DMS53 treated with DMSO at 0.1 percent for 48 hours (cell line): ENCODE results near the gene LCE1A.

Source experiments
- DNase-seq: peaks from one replicate; lab custom pipeline; 2025; ENCODE audit not compliant: unreplicated experiment; lab: John Stamatoyannopoulos, UW

The LCE1A gene

GRCh38 chr1:152869808-152870419 is 42.6 kb downstream of the LCE1A start:
- peak; percentile 41 for DNase-seq

- no peak for DNase-seq
Measured at GRCh38 chr1:152870831-152871730, 43.8 kb downstream of the LCE1A start.

- DNase-seq: no peak
Measured at GRCh38 chr1:152871731-152872126, 44.5 kb downstream of the LCE1A start.

GRCh38 chr1:152873495-152873894 is 46.2 kb downstream of the LCE1A start:
- no peak for DNase-seq

- DNase-seq: no peak
Measured at GRCh38 chr1:152876827-152877226, 49.6 kb downstream of the LCE1A start.
